Effector CD8-positive, alpha-beta T cell (primary cell): Measurements from ENCODE around the gene PNPLA3.
"Not testable (repeated sequence)": the region's sequence is repeated elsewhere in the genome, so short reads cannot be mapped to it uniquely, and the experiment has no call there.

Experiments used
- DNase-seq: peaks from one replicate; lab custom pipeline; 2025; lab: John Stamatoyannopoulos, UW

Gene PNPLA3

GRCh38 chr22:43889860-43890253, 33.7 kb upstream of the PNPLA3 start:
- DNase-seq = no peak

DNA sequence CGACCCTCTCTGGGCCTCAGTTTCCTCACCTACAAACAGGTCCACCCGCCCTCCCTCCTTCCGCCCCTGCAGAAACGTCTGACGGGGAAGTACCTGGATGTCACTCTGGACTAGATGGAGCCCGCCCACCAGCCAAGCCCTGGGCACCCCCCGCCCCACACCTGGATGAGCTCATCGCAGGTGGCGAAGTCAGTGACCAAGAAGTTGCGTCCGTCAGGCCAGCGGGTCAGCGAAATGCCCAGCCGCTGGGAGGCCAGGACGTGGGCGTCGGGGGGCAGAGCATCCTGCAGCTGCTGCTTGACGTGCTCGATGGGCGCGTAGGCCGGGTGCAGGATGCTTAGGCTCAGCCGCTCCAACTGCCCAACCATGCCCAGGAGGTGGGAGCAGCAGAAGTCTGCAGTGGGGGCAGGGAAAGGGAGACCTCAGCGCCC, 32.7 kb upstream of the PNPLA3 start:
- DNase-seq = no peak

DNA sequence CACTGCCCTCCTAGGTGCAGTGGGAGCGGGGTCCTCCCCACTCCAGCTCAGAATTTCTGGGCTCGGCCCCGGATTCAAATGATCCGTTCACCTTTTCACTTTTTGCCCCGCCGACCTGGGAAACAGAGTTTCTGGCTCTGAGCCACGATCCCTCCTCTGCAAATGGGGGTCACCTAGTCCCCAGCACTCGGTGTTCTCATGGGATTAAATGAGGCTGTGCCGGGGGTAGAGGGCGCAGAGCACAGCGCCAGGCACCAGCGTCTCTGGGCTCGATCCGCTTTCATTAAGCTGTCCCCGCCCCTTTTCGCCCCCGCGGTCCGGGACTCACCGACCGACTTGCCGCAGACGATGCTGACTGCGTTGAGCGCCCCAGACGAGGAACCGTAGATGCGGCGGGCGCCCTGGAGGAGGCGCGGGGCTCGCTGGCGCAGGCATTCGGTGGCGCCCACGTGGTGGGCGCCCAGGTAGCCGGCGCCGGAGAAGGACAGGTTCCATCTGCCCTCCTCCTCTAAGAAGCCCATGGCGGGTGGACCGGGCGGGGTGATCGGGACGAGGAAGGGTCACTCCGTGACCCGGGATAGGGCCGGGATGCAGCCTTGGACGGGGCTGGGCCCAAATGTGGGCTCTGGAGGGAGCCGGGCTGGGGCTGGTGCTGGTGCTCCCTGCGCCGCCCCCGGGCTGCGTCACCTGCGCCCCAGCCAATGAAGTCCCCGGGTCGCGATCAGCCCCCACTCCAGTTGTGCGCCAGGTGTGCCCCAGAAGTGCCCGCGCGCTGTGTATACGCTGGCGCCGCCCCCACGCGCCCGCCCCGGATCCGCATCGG, 32.0 kb upstream of the PNPLA3 start, which contains the start of gene PNPLA5:
Gene PNPLA5, minus strand, starts transcription at position 654 of the 823 bp plus-strand sequence. Its CDS starts 133 bp downstream, at position 521.
- no peak for DNase-seq

GRCh38 chr22:43892183-43892894, 31.3 kb upstream of the PNPLA3 start:
- no peak for DNase-seq

GRCh38 chr22:43893266-43893665, 30.3 kb upstream of the PNPLA3 start:
- DNase-seq = no peak

GRCh38 chr22:43894122-43894521, 29.5 kb upstream of the PNPLA3 start:
- no peak for DNase-seq

DNA sequence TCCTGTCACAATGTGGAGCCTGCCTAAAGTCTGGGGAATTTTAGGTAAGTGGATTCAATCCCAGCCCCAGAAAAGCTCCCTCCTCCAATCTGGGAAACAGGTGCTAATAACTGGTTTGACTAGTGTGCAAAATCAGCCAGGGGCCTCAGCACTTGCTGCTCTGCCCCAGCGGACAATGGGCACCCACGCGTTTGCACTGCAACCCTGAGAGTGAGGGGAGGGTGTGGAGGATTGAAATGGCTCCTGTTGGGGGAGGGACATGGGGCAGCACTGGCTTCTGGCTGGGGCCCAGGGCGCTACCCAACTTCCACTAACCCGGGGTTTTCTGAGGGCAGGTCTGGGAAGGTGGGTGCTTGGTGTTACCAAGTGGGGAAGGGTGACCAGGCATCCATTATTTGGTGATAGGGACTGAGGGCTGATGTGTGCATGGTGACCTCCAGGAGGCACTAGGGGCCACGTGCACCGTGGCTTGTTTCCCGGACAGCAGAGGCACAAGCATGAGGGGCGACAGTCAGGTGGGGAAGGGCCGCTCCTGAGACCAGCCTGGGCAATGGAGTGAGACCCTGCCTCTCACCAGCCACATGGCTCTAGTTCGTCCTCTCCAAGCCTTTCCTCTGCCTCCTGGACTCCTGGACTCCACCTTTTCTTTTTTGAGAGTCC, 27.5 kb upstream of the PNPLA3 start:
- DNase-seq = no peak

DNA sequence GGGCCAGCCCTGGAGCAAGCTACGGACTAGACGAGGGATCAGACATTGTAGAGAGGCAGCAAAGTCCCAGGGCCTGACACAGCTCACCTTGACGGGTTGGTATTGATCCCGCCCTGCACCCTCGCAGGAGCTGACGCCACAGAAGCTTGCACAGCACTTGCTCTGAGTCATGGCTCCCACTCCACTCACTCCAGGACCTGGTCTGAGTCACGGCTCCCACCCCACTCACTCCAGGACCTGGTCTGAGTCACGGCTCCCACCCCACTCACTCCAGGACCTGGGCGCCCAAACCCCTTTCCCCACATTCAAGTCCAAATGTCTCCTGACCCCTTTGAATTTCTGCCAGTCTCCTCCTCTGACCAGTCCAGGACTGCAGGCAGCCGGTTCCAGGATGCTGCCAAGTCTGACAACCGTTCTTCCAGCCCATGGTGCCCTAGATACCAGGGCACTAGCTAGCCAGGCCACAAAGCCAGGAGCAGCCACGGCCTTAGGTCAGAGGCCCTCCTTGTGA, 25.8 kb upstream of the PNPLA3 start:
- DNase-seq = no peak

- no peak for DNase-seq
Measured at GRCh38 chr22:43900206-43900605, 23.4 kb upstream of the PNPLA3 start.

DNA sequence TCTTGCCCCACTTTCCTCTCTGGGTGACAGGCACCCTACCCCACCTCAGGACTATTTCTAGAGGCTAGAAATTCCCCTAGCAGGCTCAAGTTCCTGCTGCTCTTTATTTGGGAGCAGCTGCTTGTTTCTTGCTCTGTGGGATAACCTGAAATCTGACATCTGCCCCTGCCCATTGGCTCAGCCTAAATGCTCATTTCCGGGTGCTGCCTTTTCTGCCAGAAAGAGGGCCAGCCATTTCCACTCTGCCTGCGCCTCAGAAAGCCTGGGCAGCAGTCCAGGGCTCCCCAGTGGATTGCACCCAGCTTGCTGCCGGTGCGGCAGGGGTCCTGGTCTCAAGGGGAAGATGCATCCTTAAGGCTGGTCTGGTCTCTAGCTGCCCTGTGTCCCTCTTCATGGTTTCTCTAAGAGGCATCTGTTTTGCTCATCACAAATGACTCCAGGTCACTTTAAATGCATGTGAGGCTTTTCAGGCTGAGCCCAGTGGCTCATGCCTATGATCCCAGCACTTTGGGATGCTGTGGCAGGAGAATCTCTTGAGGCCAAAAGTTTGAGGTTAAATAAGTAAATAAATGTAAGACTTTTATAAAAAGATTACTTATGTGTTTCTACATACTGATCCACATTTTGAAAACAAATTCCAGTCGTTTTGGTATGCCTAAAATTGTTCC, 21.5 kb upstream of the PNPLA3 start:
- no peak for DNase-seq

DNA sequence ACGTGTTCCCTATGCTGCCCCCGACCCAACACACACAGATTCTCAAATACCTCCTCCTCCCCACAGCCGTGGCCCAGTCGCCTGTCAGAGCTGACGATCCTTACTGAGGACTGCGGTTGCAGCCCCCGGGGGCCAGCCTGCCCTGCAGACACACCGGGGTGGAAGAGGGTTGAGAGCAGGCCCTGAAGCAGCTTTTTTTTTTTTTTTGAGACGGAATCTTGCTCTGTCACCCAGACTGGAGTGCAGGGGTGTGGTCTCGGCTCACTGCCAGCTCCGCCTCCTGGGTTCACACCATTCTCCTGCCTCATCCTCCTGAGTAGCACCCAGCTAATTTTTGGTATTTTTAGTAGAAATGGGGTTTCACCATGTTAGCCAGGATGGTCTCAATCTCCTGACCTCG, 20.6 kb upstream of the PNPLA3 start:
- DNase-seq = not testable (repeated sequence)

DNA sequence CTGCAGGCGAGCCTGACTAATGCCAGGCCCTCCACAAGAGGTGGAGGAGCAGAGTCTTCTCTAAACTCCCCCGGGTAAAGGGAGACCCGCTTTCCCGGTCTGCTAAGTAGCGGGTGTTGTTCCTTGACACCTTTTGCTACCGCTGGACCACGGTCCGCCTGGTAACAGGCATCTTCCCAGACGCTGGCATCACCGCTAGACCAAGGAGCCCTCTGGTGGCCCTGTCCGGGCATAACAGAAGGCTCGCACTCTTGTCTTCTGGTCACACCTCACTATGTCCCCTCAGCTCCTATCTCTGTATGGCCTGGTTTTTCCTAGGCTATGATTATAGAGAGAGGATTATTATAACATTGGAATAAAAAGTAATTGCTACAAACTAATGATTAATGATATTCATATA, 19.2 kb upstream of the PNPLA3 start:
- DNase-seq = not testable (repeated sequence)

DNA sequence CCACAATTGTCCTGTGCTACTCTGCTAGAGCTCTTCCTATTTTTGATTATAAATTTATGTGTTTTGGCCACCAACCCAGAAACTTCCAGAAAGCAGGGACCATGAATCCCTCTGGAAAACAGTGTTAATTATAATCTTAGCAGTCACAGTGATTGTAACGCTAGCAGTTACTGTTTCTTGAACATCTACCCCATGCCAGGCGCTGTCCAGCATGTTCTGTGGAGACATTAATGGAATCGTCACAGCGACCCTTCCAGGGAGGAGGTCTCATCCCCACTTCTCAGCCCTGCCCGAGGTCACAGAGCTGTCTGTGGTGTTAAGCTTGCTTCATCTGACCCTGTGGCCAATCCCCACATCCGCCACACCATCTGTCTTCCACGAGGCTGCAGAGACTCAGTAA, 17.9 kb upstream of the PNPLA3 start:
- no peak for DNase-seq

DNA sequence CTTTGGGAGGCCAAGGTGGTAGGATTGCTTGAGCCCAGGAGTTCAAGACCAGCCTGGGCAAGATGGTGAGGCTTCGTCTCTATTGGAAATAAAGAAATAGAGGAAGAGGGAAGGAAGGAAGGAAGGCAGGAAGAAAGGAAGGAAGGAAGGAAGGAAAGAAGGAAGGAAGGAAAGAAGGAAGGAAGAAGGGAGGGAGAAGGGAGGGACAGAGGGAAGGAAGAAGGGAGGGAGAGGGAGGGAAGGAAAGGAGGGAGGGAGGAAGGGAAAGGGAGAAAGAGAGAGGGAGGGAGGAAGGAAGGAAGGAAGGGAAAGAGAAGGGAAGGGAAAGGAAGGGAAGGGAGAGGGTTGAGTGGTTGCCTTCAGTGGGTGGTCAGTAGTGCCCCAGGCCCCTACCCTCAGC, 13.9 kb upstream of the PNPLA3 start:
- DNase-seq = no peak

DNA sequence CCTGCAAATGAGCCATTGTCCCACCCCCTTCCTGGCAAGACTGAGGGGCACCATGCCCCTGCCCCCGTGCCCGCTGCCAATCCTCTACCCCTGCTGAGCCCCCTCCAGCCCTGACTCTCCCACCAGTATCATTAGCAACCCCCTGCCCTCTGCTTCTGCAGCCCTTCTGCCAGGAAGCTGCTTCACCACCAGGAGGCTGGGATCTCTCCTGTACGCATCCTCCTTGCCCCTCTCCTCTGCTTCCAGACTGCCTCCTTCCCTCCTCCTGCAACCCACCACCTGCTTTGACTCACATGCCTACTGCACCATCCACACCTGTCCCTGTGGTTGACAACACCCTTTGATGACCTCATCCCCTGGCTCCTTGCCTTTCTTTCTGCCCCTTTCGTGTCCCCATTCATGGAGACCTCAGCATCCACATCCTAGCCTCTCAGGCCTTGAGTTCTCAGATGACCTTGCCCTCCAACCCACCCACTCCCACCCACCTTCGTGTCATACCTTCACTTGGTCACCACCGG, 13.4 kb upstream of the PNPLA3 start:
- no peak for DNase-seq

DNA sequence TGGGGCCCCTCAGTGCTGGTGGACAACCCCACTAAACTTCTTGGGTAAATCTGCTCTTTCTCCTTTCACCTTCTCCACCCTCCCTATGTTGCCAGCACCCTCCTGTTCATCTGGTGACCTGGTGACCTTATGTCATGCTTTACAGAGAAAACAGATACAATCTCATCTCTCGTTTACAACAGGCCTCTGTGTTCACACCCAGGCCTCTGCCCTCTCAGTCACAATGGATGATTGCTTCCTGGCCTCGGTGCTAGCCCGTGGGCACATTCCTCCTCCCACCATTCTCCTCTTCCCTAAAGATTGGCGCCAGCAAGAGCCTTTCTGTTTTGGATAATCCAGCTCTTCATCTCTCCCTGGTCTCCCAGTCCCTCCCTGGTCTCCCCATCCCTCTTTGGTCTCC, 12.3 kb upstream of the PNPLA3 start:
- DNase-seq = no peak

GRCh38 chr22:43917521-43917920, 6.1 kb upstream of the PNPLA3 start:
- DNase-seq = no peak

DNA sequence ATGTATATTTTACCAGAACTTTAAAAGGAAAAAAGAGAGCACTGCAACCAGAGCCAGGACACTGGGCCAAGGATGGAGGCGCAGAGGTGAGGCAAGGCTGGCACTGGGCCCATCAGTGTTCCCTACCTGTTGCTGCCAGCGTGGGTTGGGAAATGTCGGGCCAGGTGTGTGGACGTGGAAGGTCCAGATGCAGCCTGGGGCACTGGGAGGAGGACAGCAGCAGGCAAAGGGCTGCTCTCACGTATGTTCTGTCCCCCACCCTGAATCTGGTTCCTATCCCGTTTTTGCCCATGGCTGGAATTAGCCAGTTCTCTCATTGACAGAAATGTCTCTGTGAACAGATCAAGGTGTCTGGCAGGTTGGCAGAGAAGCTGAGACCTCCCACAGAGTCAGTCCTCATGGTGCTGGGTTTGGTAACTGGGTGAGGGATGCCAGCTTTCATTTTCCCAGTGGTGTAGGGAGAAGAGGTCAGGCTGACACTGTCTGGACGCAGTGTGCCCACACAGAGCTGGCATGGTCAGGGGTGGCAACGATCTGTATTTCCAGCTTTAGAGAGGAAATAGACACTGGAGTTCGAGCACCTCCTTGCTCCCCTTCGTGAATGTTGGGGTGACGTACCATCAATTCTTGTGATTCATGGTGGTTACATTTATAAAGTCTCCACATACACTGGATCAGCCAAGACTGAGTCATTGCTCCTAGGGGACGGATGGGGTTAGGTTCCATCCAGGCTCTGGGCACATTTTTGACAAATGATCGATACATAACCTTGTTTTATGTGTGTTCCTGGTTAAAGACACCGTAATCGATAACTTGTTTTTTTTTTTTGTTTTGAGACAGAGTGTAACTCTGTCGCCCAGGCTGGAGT, 4.3 kb upstream of the PNPLA3 start:
- no peak for DNase-seq

DNA sequence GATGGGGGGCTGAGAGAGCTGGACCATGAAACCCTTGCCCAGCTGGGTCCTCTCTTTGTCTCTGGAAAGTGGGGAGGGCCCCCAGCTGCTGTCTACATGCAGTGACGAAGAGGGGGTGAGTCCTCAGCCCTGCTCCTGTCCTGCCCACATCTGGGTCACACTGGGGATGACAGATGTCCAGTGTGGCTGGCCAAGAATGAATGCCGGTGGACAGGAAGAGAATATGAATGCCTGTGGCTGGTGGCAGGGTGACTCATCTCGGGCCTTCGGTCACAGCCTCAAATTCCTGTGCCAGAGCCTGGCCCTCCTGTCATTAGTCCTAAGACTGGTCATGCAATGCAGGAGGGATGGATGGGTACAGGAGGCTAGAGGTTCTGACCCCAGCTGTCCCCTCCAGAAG, 2.2 kb upstream of the PNPLA3 start:
- no peak for DNase-seq

DNA sequence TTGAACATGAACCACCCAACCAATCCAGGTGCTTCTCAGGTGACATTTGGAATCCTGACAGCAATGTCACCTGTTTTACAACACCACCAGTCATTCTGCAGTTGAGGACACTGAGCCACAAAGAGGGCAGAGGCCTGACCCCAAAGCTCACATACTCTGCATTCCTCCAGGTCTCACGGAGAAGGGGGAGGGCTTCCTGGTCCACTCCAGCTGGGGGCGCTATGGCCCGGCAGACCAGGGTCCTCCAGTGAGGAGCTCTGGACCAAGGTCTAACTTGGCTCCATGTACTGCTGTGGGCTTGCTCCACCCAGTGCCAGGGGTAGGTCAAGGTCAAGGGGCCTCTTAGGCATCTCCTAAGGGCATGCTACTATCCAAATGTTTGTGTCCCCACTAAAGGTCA, 1.5 kb upstream of the PNPLA3 start:
- no peak for DNase-seq

- no peak for DNase-seq
Measured at GRCh38 chr22:43923191-43923590, 414 bp upstream of the PNPLA3 start.
